ENCODE data around the gene SLC18A3. TPM values are rescaled to one million over a fixed set of nuclear protein-coding genes. Genes with fewer than 3 reads are reported as not detected.

SLC18A3 gene
- total RNA-seq, 1 experiment from 2014 or later, result 0.30 TPM

GRCh38 chr10:49610458-49611165 lies 502 bp downstream of the SLC18A3 start:
- ChIA-PET CTCF (no interaction called here), POLR2A (ENCODE audit: low non-redundant PET) (no interaction called here)
- Histone ChIP-seq H3K9me3 (ENCODE audit: low read depth, low read length, poor library complexity, severe bottlenecking) (no peaks in the 10 kb centered on the region), H3K4me1 (ENCODE audit: insufficient read depth, low read length, poor library complexity, severe bottlenecking) (peaks cover 11% of the 10 kb centered on the region), H3K27me3 (replicated peaks; ENCODE audit: insufficient read depth, low read depth, low read length, poor library complexity) (peaks cover 84% of the 10 kb centered on the region), H3K27ac (ENCODE audit: low read depth, low read length, poor library complexity, severe bottlenecking) (no peak overlapping the region), H3K36me3 (ENCODE audit: insufficient read depth, low read length, poor library complexity, severe bottlenecking) (no peaks in the 10 kb centered on the region), H3K4me3 (ENCODE audit: low read depth, low read length, poor library complexity, severe bottlenecking) (peak overlapping the region; percentile 40)
- no peak for DNase-seq (ENCODE audit: low spot score)
- TF ChIP-seq CTCF (conservative IDR thresholded peaks at IDR 0.05; ENCODE audit: low read depth, low read length), result no peak
- TF ChIP-seq EZH2 (IDR thresholded peaks at IDR 0.05; ENCODE audit: borderline replicate concordance, low read depth, low read length, poor library complexity, severe bottlenecking), result peak; percentile 87
- intact Hi-C loops (cut with micrococcal nuclease; ENCODE audit: unreplicated experiment), result no loop called here
- BruUV-seq (replicated peaks), result no TSS peak

- Histone ChIP-seq H3K27me3 (replicated peaks; ENCODE audit: insufficient read depth, low read depth, low read length, poor library complexity) (peaks cover 91% of the 10 kb centered on the region), H3K4me1 (ENCODE audit: insufficient read depth, low read length, poor library complexity, severe bottlenecking) (peaks cover 10% of the 10 kb centered on the region), H3K27ac (ENCODE audit: low read depth, low read length, poor library complexity, severe bottlenecking) (no peak overlapping the region), H3K9me3 (ENCODE audit: low read depth, low read length, poor library complexity, severe bottlenecking) (no peaks in the 10 kb centered on the region), H3K36me3 (ENCODE audit: insufficient read depth, low read length, poor library complexity, severe bottlenecking) (no peaks in the 10 kb centered on the region), H3K4me3 (ENCODE audit: low read depth, low read length, poor library complexity, severe bottlenecking) (peak overlapping the region; percentile 40)
- ChIA-PET CTCF (no interaction called here), POLR2A (ENCODE audit: low non-redundant PET) (no interaction called here)
- TF ChIP-seq EZH2 (IDR thresholded peaks at IDR 0.05; ENCODE audit: borderline replicate concordance, low read depth, low read length, poor library complexity, severe bottlenecking) (no peak), CTCF (conservative IDR thresholded peaks at IDR 0.05; ENCODE audit: low read depth, low read length) (no peak)
- no TSS peak for BruUV-seq (replicated peaks)
- intact Hi-C loops (cut with micrococcal nuclease; ENCODE audit: unreplicated experiment), result no loop called here
- no peak for DNase-seq (ENCODE audit: low spot score)
Measured at GRCh38 chr10:49611166-49611815, 1.2 kb downstream of the SLC18A3 start.

GRCh38 chr10:49611816-49612512 lies 1.9 kb downstream of the SLC18A3 start:
- Histone ChIP-seq H3K4me3 (ENCODE audit: low read depth, low read length, poor library complexity, severe bottlenecking) (no peak overlapping the region), H3K36me3 (ENCODE audit: insufficient read depth, low read length, poor library complexity, severe bottlenecking) (no peaks in the 10 kb centered on the region), H3K27ac (ENCODE audit: low read depth, low read length, poor library complexity, severe bottlenecking) (no peak overlapping the region), H3K27me3 (replicated peaks; ENCODE audit: insufficient read depth, low read depth, low read length, poor library complexity) (peaks cover 95% of the 10 kb centered on the region), H3K4me1 (ENCODE audit: insufficient read depth, low read length, poor library complexity, severe bottlenecking) (peaks cover 4% of the 10 kb centered on the region), H3K9me3 (ENCODE audit: low read depth, low read length, poor library complexity, severe bottlenecking) (no peaks in the 10 kb centered on the region)
- CTCF ChIA-PET, result no interaction called here
- no peak for DNase-seq (ENCODE audit: low spot score)
- intact Hi-C loops (cut with micrococcal nuclease; ENCODE audit: unreplicated experiment), result no loop called here
- no TSS peak for BruUV-seq (replicated peaks)
- POLR2A ChIA-PET (ENCODE audit: low non-redundant PET), result no interaction called here
- no peak for TF ChIP-seq CTCF (conservative IDR thresholded peaks at IDR 0.05; ENCODE audit: low read depth, low read length)
- no peak for TF ChIP-seq EZH2 (IDR thresholded peaks at IDR 0.05; ENCODE audit: borderline replicate concordance, low read depth, low read length, poor library complexity, severe bottlenecking)

Data from A673 (cell line).